NCI-H2107 (cell line): ENCODE results near the gene SHQ1.
"Not testable (repeated sequence)": the region's sequence is repeated elsewhere in the genome, so short reads cannot be mapped to it uniquely, and the experiment has no call there.

Experiments used
- DNase-seq: peaks from one replicate; lab custom pipeline; 2025; lab: John Stamatoyannopoulos, UW

Gene SHQ1

GRCh38 chr3:72800869-72801268, 47.4 kb downstream of the SHQ1 start:
- no peak for DNase-seq

GRCh38 chr3:72798552-72799195, 49.6 kb downstream of the SHQ1 start:
- no peak for DNase-seq

- no peak for DNase-seq
These were observed 50.3 kb downstream of the SHQ1 start for GRCh38 chr3:72797773-72798543.

GRCh38 chr3:72794079-72794478, 54.2 kb downstream of the SHQ1 start:
- DNase-seq: no peak

GRCh38 chr3:72791161-72791560, 57.1 kb downstream of the SHQ1 start:
- DNase-seq: no peak

- DNase-seq: no peak
These were observed 58.5 kb downstream of the SHQ1 start for GRCh38 chr3:72789786-72790185.

GRCh38 chr3:72788232-72788631, 60.0 kb downstream of the SHQ1 start:
- not testable (repeated sequence) for DNase-seq

- DNase-seq: no peak
These were observed 61.6 kb downstream of the SHQ1 start for GRCh38 chr3:72786668-72787067.

GRCh38 chr3:72784226-72784625, 64.0 kb downstream of the SHQ1 start:
- DNase-seq: no peak

GRCh38 chr3:72782521-72782920, 65.7 kb downstream of the SHQ1 start:
- DNase-seq: no peak

GRCh38 chr3:72769758-72770540, 78.3 kb downstream of the SHQ1 start:
- DNase-seq: no peak

- DNase-seq: no peak
These were observed 79.3 kb downstream of the SHQ1 start for GRCh38 chr3:72768936-72769335.

GRCh38 chr3:72768481-72768880, 79.8 kb downstream of the SHQ1 start:
- no peak for DNase-seq

- DNase-seq: no peak
These were observed 80.2 kb downstream of the SHQ1 start for GRCh38 chr3:72768006-72768441.

GRCh38 chr3:72766866-72767265, 81.4 kb downstream of the SHQ1 start:
- no peak for DNase-seq

GRCh38 chr3:72763751-72764440, 84.3 kb downstream of the SHQ1 start:
- no peak for DNase-seq

GRCh38 chr3:72761410-72761809, 86.8 kb downstream of the SHQ1 start:
- no peak for DNase-seq

GRCh38 chr3:72760225-72760624, 88.0 kb downstream of the SHQ1 start:
- no peak for DNase-seq

GRCh38 chr3:72756900-72757299, 91.3 kb downstream of the SHQ1 start:
- no peak for DNase-seq

GRCh38 chr3:72754582-72754981, 93.7 kb downstream of the SHQ1 start:
- DNase-seq: no peak

- no peak for DNase-seq
These were observed 94.8 kb downstream of the SHQ1 start for GRCh38 chr3:72753495-72753894.

- DNase-seq: no peak
These were observed 97.8 kb downstream of the SHQ1 start for GRCh38 chr3:72750405-72750965.
